Liver (tissue), 9 donors: ENCODE measurements around the gene MAVS. TPM values are rescaled to one million over a fixed set of nuclear protein-coding genes. Genes with fewer than 3 reads are reported as not detected.

Source experiments
- DNase-seq: peaks from one replicate; pipeline ENCODE4 v3.0.0-alpha.2; 2017; ENCODE audit warnings: low spot score
- H3K27ac ChIP-seq, 2 donors: one replicate each; pipeline ENCODE4 v1.7.0; 2013; ENCODE audit warnings: inconsistent platforms in 2 of 2, low read length in 2 of 2, control low read depth in 1 of 2, low read depth in 1 of 2, mild to moderate bottlenecking in 1 of 2
- H3K27me3 ChIP-seq, 4 donors: one replicate each; pipeline versions ENCODE4 v1.6.1 to v1.7.0; 2013; ENCODE audit warnings: low read length in 3 of 4, inconsistent platforms in 1 of 4, mild to moderate bottlenecking in 1 of 4, moderate library complexity in 1 of 4; ENCODE audit not compliant: control insufficient read depth in 4 of 4, insufficient read depth in 4 of 4
- H3K36me3 ChIP-seq, 4 donors: one replicate each; pipeline versions ENCODE4 v1.6.1 to v1.7.0; 2013; ENCODE audit warnings: low read length in 3 of 4, mild to moderate bottlenecking in 3 of 4, low read depth in 1 of 4, moderate library complexity in 1 of 4; ENCODE audit not compliant: control insufficient read depth in 4 of 4, insufficient read depth in 3 of 4
- H3K4me1 ChIP-seq, 4 donors: one replicate each; pipeline versions ENCODE4 v1.6.1 to v1.7.0; 2013; ENCODE audit warnings: low read length in 3 of 4, mild to moderate bottlenecking in 3 of 4, moderate library complexity in 1 of 4; ENCODE audit not compliant: control insufficient read depth in 4 of 4, insufficient read depth in 4 of 4
- H3K4me3 ChIP-seq, 3 donors: one replicate each; pipeline versions ENCODE4 v1.6.1 to v1.7.0; 2013; ENCODE audit warnings: low read length in 3 of 3, control low read depth in 1 of 3, low read depth in 1 of 3, mild to moderate bottlenecking in 1 of 3
- H3K9ac ChIP-seq, 2 donors: one replicate each; pipeline ENCODE4 v1.7.0; 2013; ENCODE audit warnings: low read length in 2 of 2, mild to moderate bottlenecking in 2 of 2, moderate library complexity in 2 of 2, control low read depth in 1 of 2, low read depth in 1 of 2
- H3K9me3 ChIP-seq, 4 donors: one replicate each; pipeline versions ENCODE4 v1.6.1 to v1.7.0; 2013; ENCODE audit warnings: low read length in 3 of 4; ENCODE audit not compliant: control insufficient read depth in 4 of 4
- EGR1 ChIP-seq, 2 donors: IDR thresholded peaks; 2 replicates each; pipeline ENCODE4 v1.6.1; 2016 to 2018; ENCODE audit warnings: antibody characterized with exemption in 2 of 2, low read depth in 2 of 2
- FOXA1 ChIP-seq: IDR thresholded peaks from 2 replicates; pipeline ENCODE4 v1.6.1; 2016; ENCODE audit warnings: antibody characterized with exemption
- FOXA2 ChIP-seq: IDR thresholded peaks from 2 replicates; pipeline ENCODE4 v1.6.1; 2016; ENCODE audit warnings: antibody characterized with exemption
- GABPA ChIP-seq, 2 donors: IDR thresholded peaks in 1 of 2; conservative IDR thresholded peaks in 1 of 2; 2 replicates each; pipeline ENCODE4 v1.6.1; 2016; ENCODE audit warnings: antibody characterized with exemption in 2 of 2, mild to moderate bottlenecking in 1 of 2, moderate library complexity in 1 of 2
- HNF4A ChIP-seq, 2 donors: conservative IDR thresholded peaks; 2 replicates each; pipeline ENCODE4 v1.6.1; 2016; ENCODE audit warnings: antibody characterized with exemption in 2 of 2, mild to moderate bottlenecking in 2 of 2
- HNF4G ChIP-seq: IDR thresholded peaks from 2 replicates; pipeline ENCODE4 v1.6.1; 2016; ENCODE audit warnings: antibody characterized with exemption
- JUND ChIP-seq, 2 donors: IDR thresholded peaks; 2 replicates each; pipeline ENCODE4 v1.6.1; 2016; ENCODE audit warnings: antibody characterized with exemption in 2 of 2
- NR2F2 ChIP-seq: IDR thresholded peaks from 2 replicates; pipeline ENCODE4 v1.6.1; 2016; ENCODE audit warnings: antibody characterized with exemption
- RAD21 ChIP-seq, 2 donors: IDR thresholded peaks; 2 replicates each; pipeline ENCODE4 v1.6.1; 2016; ENCODE audit warnings: antibody characterized with exemption in 2 of 2, mild to moderate bottlenecking in 2 of 2
- RXRA ChIP-seq, 2 donors: IDR thresholded peaks; 2 replicates each; pipeline ENCODE4 v1.6.1; 2017 to 2018; ENCODE audit warnings: antibody characterized with exemption in 2 of 2, mild to moderate bottlenecking in 1 of 2
- SP1 ChIP-seq: IDR thresholded peaks from 2 replicates; pipeline ENCODE4 v1.6.1; 2018; ENCODE audit warnings: antibody characterized with exemption, mild to moderate bottlenecking
- TAF1 ChIP-seq: conservative IDR thresholded peaks from 2 replicates; pipeline ENCODE4 v1.6.1; 2016; ENCODE audit warnings: antibody characterized with exemption, mild to moderate bottlenecking
- YY1 ChIP-seq: IDR thresholded peaks from 2 replicates; pipeline ENCODE4 v1.6.1; 2016; ENCODE audit warnings: antibody characterized with exemption, mild to moderate bottlenecking
- WGBS: extraction: QIAGEN DNeasy Blood & Tissue Kit; methylation state at CpG from one replicate; pipeline ENCODE4 v1.1.7; 2013; 5-methylcytosine and 5-hydroxymethylcytosine counted together
- polyA plus RNA-seq, 2 donors: library from polyadenylated mRNA; stranded (reverse) in 1 of 2; unstranded in 1 of 2; fragments of 200-250 nt in 1 of 2; fragments of >200 nt in 1 of 2; fragmentation: Nextera tagmentation in 1 of 2; extraction: Ambion mirVana in 1 of 2; gene quantifications; one replicate each; pipeline versions ENCODE4 v1.2.1 to v1.2.3, GENCODE V29; 2013 to 2015
- total RNA-seq, 2 donors: library from RNA; depleted of rRNA; stranded (reverse); fragments of >200 nt; gene quantifications; one replicate each; pipeline ENCODE4 v1.2.3, GENCODE V29; 2014
- TF ChIP-seq, protein P1 (sequence below): IDR thresholded peaks from 2 replicates; pipeline ENCODE4 v1.6.1; 2016; ENCODE audit warnings: antibody characterized with exemption
- TF ChIP-seq, protein P2 (sequence below): IDR thresholded peaks from 2 replicates; pipeline ENCODE4 v1.6.1; 2016; ENCODE audit warnings: antibody characterized with exemption, mild to moderate bottlenecking
- TF ChIP-seq, protein P3 (sequence below): fragments of 150-350 bp; IDR thresholded peaks from 2 replicates; pipeline ENCODE4 v1.5.1; 2017; ENCODE audit warnings: improper control_type of control experiment, low read depth, low read length; ENCODE audit not compliant: missing input control
- TF ChIP-seq, protein P4 (sequence below): IDR thresholded peaks from 2 replicates; pipeline ENCODE4 v1.6.1; 2016; ENCODE audit warnings: antibody characterized with exemption
- TF ChIP-seq, protein P5 (sequence below): IDR thresholded peaks from 2 replicates; pipeline ENCODE4 v1.6.1; 2016; ENCODE audit warnings: antibody characterized with exemption
- donor health status: healthy.
- donor health status: healthy.
- donor health status: healthy.
- donor health status: healthy.
- donor health status: healthy.

MAVS gene
- total and polyA plus RNA-seq, 4 donors = 4.7 to 20.9 (median 11.9) TPM

DNA sequence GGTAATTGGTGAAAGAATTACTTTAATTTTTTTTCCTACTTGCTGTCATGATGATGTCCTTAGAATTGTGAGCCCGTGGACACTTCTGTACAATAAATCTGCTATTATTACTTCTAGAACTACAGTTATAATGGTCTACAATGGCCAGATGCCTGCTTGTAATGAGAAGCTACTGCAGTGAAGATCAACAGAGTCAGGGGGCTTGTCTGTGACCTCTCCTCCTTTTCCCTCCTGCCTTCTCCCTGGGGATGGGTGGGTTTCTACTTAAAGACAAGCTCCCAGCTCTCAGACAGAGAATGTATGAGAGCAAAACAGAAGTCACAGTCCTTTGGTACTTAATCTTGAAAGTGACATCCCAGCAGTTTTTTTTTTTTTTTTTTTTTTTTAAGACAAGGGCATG is 29.4 kb downstream of the MAVS start:
- no peak for DNase-seq
- Histone ChIP-seq H3K4me3 (no peak overlapping the region), H3K9me3 (no peaks in the 10 kb centered on the region), H3K27me3 (no peaks in the 10 kb centered on the region), H3K36me3 (peaks cover 0 to 21% (median 10%) of the 10 kb centered on the region in 4 donors), H3K4me1 (no peaks in the 10 kb centered on the region), H3K9ac (no peak overlapping the region), H3K27ac (no peak overlapping the region)
- 83% methylated on average over 1 of the region's 1 CpG for WGBS
- TF ChIP-seq RXRA (IDR thresholded peaks at IDR 0.05) (no peak), GABPA (IDR thresholded peaks at IDR 0.05 in 1 of 2, conservative IDR thresholded peaks at IDR 0.05 in 1 of 2) (no peak), HNF4G (no peak), SP1 (no peak), RAD21 (IDR thresholded peaks at IDR 0.05) (no peak), TAF1 (no peak), NR2F2 (no peak), FOXA1 (no peak), FOXA2 (no peak), EGR1 (IDR thresholded peaks at IDR 0.05; ENCODE audit: low read depth in 2 of 2) (no peak), JUND (IDR thresholded peaks at IDR 0.05) (no peak), HNF4A (conservative IDR thresholded peaks at IDR 0.05) (no peak), YY1 (no peak)
- TF ChIP-seq, protein P1, sequence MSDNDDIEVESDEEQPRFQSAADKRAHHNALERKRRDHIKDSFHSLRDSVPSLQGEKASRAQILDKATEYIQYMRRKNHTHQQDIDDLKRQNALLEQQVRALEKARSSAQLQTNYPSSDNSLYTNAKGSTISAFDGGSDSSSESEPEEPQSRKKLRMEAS = no peak
- TF ChIP-seq, protein P2, sequence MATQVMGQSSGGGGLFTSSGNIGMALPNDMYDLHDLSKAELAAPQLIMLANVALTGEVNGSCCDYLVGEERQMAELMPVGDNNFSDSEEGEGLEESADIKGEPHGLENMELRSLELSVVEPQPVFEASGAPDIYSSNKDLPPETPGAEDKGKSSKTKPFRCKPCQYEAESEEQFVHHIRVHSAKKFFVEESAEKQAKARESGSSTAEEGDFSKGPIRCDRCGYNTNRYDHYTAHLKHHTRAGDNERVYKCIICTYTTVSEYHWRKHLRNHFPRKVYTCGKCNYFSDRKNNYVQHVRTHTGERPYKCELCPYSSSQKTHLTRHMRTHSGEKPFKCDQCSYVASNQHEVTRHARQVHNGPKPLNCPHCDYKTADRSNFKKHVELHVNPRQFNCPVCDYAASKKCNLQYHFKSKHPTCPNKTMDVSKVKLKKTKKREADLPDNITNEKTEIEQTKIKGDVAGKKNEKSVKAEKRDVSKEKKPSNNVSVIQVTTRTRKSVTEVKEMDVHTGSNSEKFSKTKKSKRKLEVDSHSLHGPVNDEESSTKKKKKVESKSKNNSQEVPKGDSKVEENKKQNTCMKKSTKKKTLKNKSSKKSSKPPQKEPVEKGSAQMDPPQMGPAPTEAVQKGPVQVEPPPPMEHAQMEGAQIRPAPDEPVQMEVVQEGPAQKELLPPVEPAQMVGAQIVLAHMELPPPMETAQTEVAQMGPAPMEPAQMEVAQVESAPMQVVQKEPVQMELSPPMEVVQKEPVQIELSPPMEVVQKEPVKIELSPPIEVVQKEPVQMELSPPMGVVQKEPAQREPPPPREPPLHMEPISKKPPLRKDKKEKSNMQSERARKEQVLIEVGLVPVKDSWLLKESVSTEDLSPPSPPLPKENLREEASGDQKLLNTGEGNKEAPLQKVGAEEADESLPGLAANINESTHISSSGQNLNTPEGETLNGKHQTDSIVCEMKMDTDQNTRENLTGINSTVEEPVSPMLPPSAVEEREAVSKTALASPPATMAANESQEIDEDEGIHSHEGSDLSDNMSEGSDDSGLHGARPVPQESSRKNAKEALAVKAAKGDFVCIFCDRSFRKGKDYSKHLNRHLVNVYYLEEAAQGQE = no peak
- TF ChIP-seq, protein P3, sequence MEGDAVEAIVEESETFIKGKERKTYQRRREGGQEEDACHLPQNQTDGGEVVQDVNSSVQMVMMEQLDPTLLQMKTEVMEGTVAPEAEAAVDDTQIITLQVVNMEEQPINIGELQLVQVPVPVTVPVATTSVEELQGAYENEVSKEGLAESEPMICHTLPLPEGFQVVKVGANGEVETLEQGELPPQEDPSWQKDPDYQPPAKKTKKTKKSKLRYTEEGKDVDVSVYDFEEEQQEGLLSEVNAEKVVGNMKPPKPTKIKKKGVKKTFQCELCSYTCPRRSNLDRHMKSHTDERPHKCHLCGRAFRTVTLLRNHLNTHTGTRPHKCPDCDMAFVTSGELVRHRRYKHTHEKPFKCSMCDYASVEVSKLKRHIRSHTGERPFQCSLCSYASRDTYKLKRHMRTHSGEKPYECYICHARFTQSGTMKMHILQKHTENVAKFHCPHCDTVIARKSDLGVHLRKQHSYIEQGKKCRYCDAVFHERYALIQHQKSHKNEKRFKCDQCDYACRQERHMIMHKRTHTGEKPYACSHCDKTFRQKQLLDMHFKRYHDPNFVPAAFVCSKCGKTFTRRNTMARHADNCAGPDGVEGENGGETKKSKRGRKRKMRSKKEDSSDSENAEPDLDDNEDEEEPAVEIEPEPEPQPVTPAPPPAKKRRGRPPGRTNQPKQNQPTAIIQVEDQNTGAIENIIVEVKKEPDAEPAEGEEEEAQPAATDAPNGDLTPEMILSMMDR = no peak
- TF ChIP-seq, protein P4, sequence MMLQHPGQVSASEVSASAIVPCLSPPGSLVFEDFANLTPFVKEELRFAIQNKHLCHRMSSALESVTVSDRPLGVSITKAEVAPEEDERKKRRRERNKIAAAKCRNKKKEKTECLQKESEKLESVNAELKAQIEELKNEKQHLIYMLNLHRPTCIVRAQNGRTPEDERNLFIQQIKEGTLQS = no peak
- TF ChIP-seq, protein P5, sequence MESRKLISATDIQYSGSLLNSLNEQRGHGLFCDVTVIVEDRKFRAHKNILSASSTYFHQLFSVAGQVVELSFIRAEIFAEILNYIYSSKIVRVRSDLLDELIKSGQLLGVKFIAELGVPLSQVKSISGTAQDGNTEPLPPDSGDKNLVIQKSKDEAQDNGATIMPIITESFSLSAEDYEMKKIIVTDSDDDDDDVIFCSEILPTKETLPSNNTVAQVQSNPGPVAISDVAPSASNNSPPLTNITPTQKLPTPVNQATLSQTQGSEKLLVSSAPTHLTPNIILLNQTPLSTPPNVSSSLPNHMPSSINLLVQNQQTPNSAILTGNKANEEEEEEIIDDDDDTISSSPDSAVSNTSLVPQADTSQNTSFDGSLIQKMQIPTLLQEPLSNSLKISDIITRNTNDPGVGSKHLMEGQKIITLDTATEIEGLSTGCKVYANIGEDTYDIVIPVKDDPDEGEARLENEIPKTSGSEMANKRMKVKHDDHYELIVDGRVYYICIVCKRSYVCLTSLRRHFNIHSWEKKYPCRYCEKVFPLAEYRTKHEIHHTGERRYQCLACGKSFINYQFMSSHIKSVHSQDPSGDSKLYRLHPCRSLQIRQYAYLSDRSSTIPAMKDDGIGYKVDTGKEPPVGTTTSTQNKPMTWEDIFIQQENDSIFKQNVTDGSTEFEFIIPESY = no peak
